ENCODE results near the gene TAOK1.
A peak's percentile ranks its signal among the peaks of the same experiment; 100 is the strongest.

The TAOK1 gene

DNA sequence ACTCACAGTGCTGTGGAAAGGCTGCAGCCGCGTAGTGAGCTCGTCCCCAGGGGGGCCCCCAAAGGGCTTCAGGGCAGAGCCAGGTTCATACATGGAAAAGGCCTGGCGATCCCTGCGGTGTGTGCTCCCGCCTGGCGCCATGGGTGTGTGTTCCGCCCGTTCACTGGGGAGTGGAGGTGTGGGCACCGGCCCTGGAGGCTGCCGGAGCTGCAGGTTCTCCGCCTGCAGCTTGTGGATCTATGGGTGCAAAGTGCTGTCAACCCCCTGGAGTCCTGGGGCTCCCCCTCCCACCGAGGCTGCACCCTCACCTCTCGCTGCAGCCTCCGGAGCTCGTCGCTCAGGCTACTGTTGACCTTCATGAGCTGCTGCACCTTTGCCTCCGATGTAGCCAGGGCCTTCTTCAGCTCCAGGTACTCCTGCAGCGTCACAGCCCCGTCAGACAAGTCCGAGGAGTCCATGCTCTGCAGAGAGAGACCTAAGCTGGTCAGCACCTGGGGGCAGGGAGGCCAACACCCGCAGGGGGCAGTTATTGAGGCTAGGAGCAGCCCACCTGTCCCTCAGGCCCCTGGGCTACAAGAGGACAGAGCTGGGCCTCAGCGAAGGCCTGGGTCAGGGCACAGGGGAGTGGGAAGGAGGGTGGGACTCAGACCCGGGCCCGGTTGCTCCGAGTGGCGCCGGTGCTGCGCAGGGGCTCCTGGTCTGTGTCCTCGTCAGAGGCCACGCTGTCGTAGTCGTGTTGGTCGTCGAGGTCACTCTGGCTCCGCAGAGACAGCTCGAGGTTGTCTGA is 186.2 kb downstream of the TAOK1 start:
- peaks cover 9% of the 10 kb centered on the region for H3K4me1 Mint-ChIP-seq
- no peaks in the 10 kb centered on the region for H3K9me3 Mint-ChIP-seq
- CTCF ChIA-PET: interaction anchor here (1.3 to 1.5 kb wide), 4 partner anchors 9 to 41 kb away, joined by 4 to 5 read pairs (median 4); no protein-coding TSS in a partner anchor
- H3K4me3 Mint-ChIP-seq: no peak overlapping the region
- peaks cover 43% of the 10 kb centered on the region for H3K36me3 Mint-ChIP-seq
- H3K27me3 Mint-ChIP-seq: no peaks in the 10 kb centered on the region
- no peak for DNase-seq
- H3K27ac Mint-ChIP-seq: no peak overlapping the region

DNA sequence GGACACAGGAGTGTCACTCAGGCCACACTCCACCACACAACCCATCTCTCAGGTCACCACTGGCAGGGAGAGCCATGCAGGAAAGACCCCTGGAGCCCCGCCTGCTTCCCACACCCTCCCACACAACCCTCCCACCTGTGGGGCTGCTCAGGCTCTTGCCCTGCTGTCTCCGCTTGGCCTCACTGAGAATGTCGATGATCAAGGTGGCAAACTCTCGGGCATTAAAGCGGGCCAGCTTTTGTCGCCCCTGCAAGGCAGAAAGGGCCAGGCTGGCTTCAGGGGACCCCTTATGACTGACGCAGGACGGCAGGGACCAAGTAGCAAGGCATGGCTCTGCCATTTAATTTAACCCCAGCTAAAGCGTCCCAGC is 186.8 kb downstream of the TAOK1 start:
- DNase-seq: no peak
- H3K9me3 Mint-ChIP-seq: no peaks in the 10 kb centered on the region
- peaks cover 45% of the 10 kb centered on the region for H3K36me3 Mint-ChIP-seq
- peaks cover 9% of the 10 kb centered on the region for H3K4me1 Mint-ChIP-seq
- CTCF ChIA-PET: interaction anchor here (1.3 to 1.5 kb wide), 4 partner anchors 8 to 40 kb away, joined by 4 to 5 read pairs (median 4); no protein-coding TSS in a partner anchor
- no peak overlapping the region for H3K27ac Mint-ChIP-seq
- H3K27me3 Mint-ChIP-seq: no peaks in the 10 kb centered on the region
- H3K4me3 Mint-ChIP-seq: no peak overlapping the region

DNA sequence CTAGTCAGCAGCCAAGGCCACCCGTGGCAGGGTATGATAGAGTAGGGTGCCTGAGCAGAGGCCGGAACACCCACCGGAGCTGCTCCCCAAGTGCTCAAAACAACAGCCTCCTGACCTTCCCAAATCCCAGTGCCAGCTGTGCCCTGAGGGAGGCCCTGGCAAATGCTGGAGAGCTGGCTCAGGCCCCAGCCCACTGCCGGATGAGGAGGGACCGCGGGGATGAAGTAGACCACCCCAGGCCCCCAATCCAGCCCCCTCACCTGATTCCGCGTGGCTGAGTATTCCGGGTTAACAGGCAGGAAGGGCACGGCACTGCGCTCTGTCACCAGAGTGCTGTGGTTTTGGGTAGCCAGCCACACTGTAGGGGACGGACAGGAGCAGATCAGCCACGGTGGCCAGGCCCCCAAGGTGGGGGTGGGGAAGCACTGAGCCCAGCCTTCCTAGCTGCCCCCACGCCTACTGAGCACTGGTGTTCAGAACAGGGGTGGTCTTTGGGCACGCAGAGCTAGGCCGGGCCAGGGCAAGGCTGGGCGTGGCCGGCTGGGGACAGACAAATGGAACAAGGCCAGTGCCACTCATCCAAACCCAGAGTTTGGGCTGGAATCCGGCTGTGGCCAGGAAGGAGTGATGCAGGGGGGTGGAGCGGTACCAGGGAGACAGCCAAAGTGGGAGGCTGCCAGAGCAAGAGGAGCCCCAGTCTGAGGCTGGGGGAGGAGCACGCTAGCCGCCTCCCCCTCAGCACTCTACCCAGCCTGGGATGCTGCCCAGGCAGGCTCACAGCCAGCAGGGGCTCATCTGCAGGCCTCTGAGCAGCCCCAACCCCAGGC is 187.4 kb downstream of the TAOK1 start:
- Mint-ChIP-seq H3K4me3 (no peak overlapping the region), H3K36me3 (peaks cover 51% of the 10 kb centered on the region)
- CTCF ChIA-PET: interaction anchor here (1.5 to 2.4 kb wide), 3 partner anchors 14 to 40 kb away, joined by 4 to 16 read pairs (median 5); no protein-coding TSS in a partner anchor

DNA sequence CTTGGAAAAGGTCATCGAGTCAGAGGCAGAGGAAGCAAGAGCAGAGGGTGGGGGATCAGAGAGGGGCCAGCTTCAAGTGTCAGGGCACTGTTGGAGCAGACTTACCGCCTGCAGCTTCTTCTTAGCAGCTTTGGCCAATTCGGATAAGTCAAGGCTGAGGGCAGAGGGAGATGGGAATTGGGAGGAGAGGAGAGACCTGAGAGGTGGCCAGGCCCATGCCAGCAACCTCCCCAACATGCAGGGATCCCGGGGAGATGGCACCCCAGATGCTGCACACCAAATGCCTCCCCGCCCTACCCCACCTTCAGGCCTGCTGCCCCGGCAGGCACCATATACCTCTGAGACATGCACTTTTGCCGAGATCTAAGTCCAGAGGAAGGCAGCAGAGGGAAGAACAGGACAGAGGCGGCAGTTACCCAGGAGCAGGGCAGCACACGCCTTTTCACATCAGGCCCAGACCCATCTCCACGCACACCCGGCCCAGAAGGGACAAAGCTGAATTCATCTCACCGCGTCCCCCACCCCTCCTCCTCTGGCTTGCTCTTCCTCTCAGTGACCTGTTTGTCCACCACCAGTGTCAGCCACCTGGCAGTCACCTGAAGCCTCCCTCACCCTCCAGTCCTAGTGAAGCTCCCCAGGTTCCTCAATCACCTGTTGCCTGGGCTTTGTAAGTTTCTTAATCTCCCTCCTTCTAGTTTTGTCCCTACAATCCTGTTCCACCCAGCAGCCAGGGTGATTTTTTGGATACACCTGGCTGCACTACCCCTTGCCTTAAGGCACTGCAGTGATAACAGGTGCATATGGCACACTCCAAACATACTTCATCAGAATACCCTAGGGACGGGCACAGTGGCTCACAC is 188.7 kb downstream of the TAOK1 start:
- CTCF ChIA-PET: interaction anchor here (1.5 to 5.0 kb wide), 4 partner anchors 9 to 209 kb away, joined by 4 to 48 read pairs (median 11); partner anchors contain the start of gene ANKRD13B
- Mint-ChIP-seq H3K9me3 (no peaks in the 10 kb centered on the region), H3K27me3 (no peaks in the 10 kb centered on the region), H3K36me3 (peaks cover 55% of the 10 kb centered on the region), H3K4me3 (no peak overlapping the region), H3K4me1 (peaks cover 16% of the 10 kb centered on the region), H3K27ac (no peak overlapping the region)
- DNase-seq: peak; percentile 13

More for the DNA sequence above, 187.4 kb downstream of the TAOK1 start:
- Mint-ChIP-seq H3K27me3 (no peaks in the 10 kb centered on the region), H3K4me1 (peaks cover 11% of the 10 kb centered on the region), H3K27ac (no peak overlapping the region), H3K9me3 (no peaks in the 10 kb centered on the region)
- DNase-seq: no peak

DNA sequence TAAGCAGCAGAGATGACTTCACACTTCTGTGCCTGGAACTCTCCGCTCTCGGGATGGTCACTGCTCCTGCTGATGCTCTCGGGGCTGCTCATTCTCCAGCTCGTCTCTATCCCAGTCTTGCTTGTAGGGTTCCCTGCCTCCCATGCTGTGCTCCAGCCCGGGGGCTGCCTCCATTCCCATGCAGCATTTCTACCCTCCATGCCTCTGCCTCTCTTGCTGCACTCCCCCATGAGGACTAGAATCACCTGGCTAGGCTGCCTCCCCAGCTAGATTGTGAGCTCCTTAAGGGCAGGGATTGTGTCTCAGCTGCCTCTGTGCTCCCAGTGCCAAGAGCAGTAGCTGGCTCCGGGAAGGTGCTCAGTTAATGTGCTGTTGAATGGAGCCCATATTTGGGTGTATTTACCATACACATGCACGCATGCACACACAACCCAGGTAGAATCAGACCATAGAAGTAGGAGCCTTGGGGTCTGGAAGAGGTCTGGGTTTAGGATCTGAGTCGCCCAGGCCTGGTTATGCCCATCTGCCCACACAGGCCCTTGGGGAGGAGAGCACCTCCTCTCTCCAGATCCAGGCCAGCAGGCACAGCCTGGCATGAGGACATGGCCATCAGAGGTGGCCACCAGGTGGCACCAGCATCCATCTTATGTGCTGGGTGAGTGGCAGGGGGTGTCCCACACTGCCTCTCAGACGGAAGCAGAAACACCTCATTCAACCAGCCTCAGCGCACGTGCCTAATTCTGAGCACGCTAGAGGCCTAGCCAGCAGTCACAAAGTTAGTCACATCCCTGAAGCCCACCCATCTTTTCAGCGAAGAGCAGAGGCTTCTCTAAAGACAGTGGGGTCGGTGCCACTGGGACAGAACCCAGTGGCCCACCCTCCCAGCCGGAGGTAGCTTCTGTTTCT is 190.0 kb downstream of the TAOK1 start:
- Mint-ChIP-seq H3K27me3 (no peaks in the 10 kb centered on the region), H3K9me3 (no peaks in the 10 kb centered on the region), H3K36me3 (peaks cover 50% of the 10 kb centered on the region), H3K4me3 (no peak overlapping the region), H3K27ac (peak overlapping the region; percentile 72), H3K4me1 (peaks cover 29% of the 10 kb centered on the region)
- peak; percentile 93 for DNase-seq
- CTCF ChIA-PET: interaction anchor here (0.6 to 5.0 kb wide), 11 partner anchors 8 to 471 kb away, joined by 3 to 48 read pairs (median 6); partner anchors contain the start of gene ANKRD13B

DNA sequence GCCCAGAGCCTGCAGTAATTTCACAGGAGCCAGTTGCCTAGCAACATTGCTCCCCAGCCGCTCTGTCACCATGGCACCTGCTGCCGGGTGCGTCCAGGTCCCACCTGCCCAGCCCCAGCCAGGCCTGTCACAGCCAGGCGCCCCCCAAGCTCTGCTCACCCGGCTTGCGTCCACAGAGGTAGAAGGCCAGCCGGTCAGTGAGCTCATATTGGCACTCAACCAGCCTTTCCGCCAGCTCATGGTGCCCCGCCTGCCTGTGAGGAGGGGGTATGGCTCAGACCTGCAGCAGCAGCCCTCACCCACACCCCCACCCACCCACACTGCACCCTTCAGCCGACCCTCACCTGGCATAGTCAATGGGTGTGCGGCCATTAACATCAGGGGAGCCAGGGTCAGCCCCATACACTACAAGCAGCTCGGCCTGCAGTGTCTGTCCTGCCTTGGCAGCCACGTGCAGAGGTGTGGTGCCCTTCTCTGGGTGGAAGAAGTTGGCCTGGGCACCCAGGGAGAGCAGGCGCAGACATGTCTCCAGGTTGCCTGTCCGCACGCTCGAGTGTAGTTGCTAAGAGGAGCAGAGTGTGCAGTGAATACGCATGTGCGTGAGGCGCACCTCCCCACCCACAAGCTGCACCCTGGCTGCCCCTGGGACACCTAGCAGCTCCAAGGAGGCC is 191.6 kb downstream of the TAOK1 start:
- Mint-ChIP-seq H3K9me3 (no peaks in the 10 kb centered on the region), H3K4me1 (peaks cover 45% of the 10 kb centered on the region), H3K27me3 (no peaks in the 10 kb centered on the region), H3K36me3 (peaks cover 44% of the 10 kb centered on the region), H3K4me3 (no peak overlapping the region), H3K27ac (no peak overlapping the region)
- CTCF ChIA-PET: interaction anchor here (0.6 to 5.0 kb wide), 7 partner anchors 10 to 297 kb away, joined by 3 to 48 read pairs (median 6); partner anchors contain the start of gene ANKRD13B
- DNase-seq: no peak

DNA sequence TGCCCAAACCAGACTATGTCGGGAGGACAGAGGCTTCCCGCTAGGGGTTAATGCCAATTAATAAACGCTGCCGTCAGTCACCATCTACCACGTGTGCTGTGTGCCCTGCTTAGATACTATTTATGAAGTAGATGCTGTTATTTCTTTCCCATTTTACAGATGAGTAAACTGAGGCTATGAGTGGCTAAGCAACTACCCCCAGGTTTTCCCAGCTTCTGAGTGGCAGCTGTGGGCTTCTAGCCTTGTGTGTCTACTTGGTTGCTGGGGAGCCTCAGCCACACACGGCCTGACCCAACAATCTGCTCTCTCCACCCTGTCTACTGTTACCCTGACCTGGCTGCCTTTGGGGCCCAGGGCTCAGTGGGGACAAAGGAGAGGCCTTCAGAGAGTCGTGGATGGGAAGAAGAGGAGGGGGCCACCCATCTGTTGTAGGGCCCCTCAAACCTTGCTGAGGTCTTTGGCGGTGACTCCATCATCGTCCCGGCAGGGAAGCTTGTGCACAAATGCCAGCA is 192.1 kb downstream of the TAOK1 start:
- CTCF ChIA-PET: interaction anchor here (0.6 to 5.0 kb wide), 4 partner anchors 10 to 87 kb away, joined by 3 to 48 read pairs (median 8); partner anchors contain the start of gene ANKRD13B
- Mint-ChIP-seq H3K4me3 (no peak overlapping the region), H3K36me3 (peaks cover 44% of the 10 kb centered on the region), H3K27ac (no peak overlapping the region), H3K4me1 (peaks cover 51% of the 10 kb centered on the region), H3K9me3 (no peaks in the 10 kb centered on the region), H3K27me3 (no peaks in the 10 kb centered on the region)
- DNase-seq: no peak

DNA sequence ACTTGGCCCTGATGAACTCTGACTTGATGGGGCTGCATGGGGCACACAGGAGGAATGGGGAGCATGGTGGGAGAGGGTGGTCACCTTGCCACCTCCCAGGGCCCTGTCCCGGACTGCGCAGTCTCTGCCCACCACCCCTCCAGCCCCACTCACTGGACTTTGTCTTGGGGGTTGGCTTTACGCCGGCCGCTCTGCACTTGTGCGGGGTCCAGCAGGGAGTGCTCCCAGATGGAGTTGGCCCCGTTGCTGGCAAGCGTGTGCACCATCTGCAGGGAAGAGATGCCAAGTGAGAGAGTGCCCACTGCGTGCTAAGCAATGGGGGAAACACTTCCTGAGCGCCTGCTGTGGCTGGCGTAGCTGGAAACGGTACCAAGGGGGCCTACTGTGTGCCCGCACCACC is 192.6 kb downstream of the TAOK1 start:
- CTCF ChIA-PET: interaction anchor here (1.1 to 5.0 kb wide), 4 partner anchors 10 to 35 kb away, joined by 3 to 48 read pairs (median 9); partner anchors contain the start of genes ABHD15, ANKRD13B and TP53I13
- no peaks in the 10 kb centered on the region for H3K27me3 Mint-ChIP-seq
- no peak overlapping the region for H3K4me3 Mint-ChIP-seq
- H3K27ac Mint-ChIP-seq: peak overlapping the region; percentile 19
- no peaks in the 10 kb centered on the region for H3K9me3 Mint-ChIP-seq
- peaks cover 55% of the 10 kb centered on the region for H3K4me1 Mint-ChIP-seq
- peaks cover 41% of the 10 kb centered on the region for H3K36me3 Mint-ChIP-seq
- DNase-seq: no peak

DNA sequence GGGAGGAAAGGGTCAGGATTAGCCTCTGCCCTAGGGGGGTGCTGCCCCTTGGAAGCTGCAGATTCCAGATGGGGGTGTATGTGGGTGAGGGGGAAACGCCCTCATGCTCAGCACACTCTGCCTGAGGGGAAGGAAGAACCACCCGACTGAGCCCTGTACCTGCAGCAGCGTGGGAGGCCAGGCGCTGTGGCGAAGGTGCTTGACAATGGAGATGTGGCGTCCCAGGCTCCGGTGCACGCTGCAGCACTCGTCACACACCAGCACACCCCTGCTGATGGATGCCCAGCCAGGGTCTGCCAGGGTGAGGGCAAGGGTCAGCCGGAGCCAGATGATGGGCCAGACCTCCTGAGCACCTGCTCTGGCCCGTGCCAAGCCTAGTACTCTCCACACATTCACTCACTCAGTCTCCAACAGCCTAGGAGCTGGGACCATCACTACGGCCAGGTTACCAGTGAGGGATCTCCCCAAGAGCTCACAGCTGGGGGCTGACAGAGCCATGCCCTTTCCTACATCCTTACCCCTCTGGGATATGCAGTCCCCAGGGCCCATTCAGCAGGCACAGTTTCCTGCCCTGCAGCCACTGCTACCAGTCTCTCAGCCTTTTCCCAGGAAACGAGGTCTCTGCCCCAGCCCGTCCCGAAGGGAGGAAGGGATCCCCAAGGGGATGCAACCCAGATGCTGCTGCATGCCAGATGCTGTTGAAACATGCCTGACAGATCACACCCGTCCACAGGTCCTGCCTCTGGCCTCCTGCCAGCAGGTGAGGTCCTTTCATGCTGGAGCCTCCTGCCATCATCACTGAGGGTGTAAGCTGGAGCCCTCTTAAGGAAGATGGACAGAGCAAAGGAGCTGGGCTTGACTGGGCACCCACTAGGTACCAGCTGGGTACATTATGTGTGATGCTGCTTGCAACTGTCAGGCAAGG is 193.4 kb downstream of the TAOK1 start:
- Mint-ChIP-seq H3K4me1 (peaks cover 60% of the 10 kb centered on the region), H3K36me3 (peaks cover 36% of the 10 kb centered on the region), H3K9me3 (no peaks in the 10 kb centered on the region), H3K27ac (peak overlapping the region; percentile 84), H3K27me3 (no peaks in the 10 kb centered on the region), H3K4me3 (no peak overlapping the region)
- no peak for DNase-seq
- CTCF ChIA-PET: interaction anchor here (1.1 to 3.3 kb wide), 6 partner anchors 8 to 34 kb away, joined by 3 to 14 read pairs (median 5); partner anchors contain the start of genes ABHD15 and TP53I13

DNA sequence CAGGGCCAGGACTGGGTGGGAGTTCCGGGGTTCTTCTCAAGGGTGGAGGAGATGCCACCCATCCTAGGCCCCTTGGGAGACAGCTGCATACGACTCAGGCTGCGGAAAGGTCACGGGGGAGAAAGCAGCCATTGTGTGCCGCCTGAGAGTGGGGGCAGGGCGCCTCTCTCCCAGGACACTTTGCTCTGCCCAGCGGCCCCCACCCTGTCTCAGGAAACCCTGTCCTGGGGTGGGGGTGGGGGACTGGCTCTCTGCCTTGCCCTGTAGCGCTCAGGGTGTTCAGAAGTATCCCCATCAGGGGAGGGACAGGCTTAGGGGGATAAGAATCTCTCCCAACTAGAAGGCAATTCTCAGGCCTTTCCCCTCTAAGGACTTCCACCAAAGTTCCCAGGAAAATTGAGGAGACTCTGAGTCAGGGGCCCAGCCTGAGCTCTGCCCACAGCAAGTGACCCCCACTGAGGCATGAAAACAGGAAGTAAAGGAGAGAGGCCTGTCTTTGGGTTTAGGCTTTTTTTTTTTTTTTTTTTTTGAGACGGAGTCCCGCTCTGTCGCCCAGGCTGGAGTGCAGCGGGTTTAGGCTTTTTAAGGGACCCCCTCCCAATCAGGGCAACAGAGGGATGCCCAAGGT is 194.4 kb downstream of the TAOK1 start:
- H3K4me1 Mint-ChIP-seq: peaks cover 60% of the 10 kb centered on the region
- no peaks in the 10 kb centered on the region for H3K9me3 Mint-ChIP-seq
- H3K4me3 Mint-ChIP-seq: peak overlapping the region; percentile 60
- H3K27me3 Mint-ChIP-seq: no peaks in the 10 kb centered on the region
- CTCF ChIA-PET: interaction anchor here (1.3 to 2.5 kb wide), 3 partner anchors 8 to 33 kb away, joined by 4 to 14 read pairs (median 5); no protein-coding TSS in a partner anchor
- H3K27ac Mint-ChIP-seq: peak overlapping the region; percentile 84
- peaks cover 30% of the 10 kb centered on the region for H3K36me3 Mint-ChIP-seq
- DNase-seq: no peak
